ENCODE results near the gene EP400.

EP400 gene

DNA sequence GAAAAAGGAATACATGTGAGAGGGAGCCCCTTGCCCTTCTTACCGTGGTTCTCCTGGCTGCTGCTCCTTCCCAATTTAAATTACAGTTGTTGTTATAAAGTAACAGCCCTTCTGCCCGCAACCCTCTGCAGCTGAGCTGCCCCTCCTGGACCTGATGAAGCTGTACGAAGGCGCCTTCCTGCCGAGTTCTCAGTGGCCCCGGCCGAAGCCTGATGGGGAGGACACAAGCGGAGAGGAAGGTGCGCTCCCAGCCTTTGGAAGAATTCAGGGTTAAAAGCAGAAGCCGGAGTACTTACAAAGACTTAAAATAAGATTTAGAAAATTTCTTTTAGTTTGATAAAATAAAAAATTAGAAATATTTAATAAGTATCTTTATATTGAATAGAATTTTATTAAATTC lies 55.2 kb downstream of the EP400 start:
- TF ChIP-seq, protein P1, sequence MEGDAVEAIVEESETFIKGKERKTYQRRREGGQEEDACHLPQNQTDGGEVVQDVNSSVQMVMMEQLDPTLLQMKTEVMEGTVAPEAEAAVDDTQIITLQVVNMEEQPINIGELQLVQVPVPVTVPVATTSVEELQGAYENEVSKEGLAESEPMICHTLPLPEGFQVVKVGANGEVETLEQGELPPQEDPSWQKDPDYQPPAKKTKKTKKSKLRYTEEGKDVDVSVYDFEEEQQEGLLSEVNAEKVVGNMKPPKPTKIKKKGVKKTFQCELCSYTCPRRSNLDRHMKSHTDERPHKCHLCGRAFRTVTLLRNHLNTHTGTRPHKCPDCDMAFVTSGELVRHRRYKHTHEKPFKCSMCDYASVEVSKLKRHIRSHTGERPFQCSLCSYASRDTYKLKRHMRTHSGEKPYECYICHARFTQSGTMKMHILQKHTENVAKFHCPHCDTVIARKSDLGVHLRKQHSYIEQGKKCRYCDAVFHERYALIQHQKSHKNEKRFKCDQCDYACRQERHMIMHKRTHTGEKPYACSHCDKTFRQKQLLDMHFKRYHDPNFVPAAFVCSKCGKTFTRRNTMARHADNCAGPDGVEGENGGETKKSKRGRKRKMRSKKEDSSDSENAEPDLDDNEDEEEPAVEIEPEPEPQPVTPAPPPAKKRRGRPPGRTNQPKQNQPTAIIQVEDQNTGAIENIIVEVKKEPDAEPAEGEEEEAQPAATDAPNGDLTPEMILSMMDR (IDR thresholded peaks at IDR 0.05; ENCODE audit: control insufficient read depth, extremely low read depth, insufficient read depth), result no peak
- no peak for DNase-seq (ENCODE audit: low read depth)
- H3K4me3 ChIP-seq (ENCODE audit: low read depth, low read length), result no peak overlapping the region

DNA sequence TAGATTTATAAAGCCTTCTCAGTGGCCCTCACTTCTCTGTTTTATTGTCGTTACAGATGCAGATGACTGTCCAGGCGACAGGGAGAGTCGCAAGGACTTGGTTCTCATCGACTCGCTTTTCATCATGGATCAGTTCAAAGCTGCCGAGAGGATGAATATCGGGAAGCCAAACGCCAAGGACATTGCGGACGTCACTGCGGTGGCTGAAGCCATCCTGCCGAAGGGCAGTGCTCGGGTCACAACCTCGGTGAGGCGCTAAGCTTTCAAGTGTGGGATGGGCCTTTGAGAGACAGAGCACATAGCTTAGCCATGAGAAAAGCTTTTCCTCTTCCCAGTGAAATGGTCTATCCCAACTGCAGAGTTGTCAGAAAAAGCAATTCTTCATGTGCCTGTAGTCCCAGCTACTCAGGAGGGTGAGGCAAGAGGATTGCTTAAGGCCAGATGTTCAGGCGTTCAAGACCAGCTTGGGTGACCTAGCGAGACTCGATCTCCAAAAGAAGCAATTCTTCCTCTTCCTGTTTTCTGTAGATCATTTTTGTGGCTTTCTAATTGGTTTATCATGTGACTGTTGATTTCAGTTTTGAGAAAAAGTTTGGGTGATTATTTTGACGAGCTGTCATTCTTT lies 56.4 kb downstream of the EP400 start:
- TF ChIP-seq, protein P1 (IDR thresholded peaks at IDR 0.05; ENCODE audit: control insufficient read depth, extremely low read depth, insufficient read depth), result no peak
- H3K4me3 ChIP-seq (ENCODE audit: low read depth, low read length), result no peak overlapping the region
- no peak for DNase-seq (ENCODE audit: low read depth)

DNA sequence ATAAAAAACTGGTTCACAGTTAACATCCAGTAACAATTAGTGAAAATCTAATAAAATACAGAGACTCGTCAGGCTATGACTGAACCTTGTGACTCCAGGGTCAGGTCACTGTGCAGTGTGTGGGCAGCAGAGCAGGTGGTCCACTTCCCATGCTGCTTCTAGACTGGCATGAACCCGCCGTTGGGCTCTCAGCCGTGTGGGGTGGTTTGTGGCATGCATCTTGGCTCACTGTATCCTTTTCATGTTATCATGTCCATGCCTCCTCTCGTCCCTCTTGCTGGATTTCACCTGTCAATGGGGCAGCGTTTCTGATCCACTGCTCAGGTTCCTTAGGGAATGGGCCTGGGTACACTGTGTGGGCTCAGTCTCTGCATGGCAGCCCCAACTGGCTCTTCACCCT lies 57.3 kb downstream of the EP400 start:
- H3K4me3 ChIP-seq (ENCODE audit: low read depth, low read length), result no peak overlapping the region
- TF ChIP-seq, protein P1 (IDR thresholded peaks at IDR 0.05; ENCODE audit: control insufficient read depth, extremely low read depth, insufficient read depth), result no peak
- no peak for DNase-seq (ENCODE audit: low read depth)

DNA sequence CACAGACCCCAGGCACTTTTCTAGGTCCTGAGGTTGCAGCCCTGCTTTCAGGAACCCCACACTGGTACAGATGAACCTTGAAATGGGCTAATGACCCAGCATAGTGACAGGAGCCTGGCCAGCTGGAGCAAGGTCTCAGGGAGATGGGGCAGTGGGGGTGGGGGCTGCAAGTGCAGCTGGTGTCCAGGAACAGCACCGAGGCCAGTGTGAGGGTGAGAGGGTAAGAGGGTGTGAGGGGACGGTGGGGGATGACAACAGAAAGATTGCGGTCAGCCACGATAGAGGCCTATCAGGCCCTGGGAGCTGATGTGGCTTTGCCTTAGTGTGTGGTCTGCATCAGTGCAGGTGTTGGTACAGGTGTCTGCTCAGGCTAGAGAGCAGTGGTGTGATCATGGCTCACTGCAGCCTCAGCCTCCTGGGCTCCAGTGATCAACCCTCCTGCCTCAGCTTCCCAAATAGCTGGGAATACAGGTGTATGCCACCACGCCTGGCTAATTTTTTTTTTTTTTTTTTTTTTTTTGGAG lies 59.7 kb downstream of the EP400 start:
- H3K4me3 ChIP-seq (ENCODE audit: low read depth, low read length), result no peak overlapping the region
- DNase-seq (ENCODE audit: low read depth), result no peak
- TF ChIP-seq, protein P1 (IDR thresholded peaks at IDR 0.05; ENCODE audit: control insufficient read depth, extremely low read depth, insufficient read depth), result no peak

DNA sequence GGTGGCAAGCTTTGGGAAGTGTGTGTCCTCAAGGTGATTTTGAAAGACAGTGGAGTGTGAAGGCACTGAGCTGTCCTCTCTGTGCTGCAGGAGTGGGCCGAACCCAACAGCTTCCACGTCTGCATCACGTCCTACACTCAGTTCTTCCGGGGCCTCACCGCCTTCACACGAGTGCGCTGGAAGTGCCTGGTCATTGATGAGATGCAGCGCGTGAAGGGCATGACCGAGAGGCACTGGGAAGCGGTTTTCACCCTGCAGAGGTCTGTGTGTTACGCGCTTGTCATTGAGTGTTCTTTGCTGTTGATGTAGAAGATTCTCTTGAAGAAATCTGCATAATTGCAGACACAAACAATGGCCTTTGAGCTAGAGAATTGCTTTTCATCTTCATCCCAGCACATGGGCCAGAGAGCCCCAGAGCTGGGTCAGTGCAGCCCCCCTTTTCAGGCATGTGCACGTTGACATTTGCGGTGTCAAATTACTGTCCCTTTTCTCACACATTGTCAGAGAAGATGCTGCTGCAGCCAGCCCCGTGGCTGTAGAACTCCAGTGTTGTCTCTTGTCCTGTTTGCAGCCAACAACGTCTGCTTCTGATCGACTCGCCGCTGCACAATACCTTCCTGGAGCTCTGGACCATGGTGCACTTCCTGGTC lies 63.3 kb downstream of the EP400 start:
- TF ChIP-seq, protein P1 (IDR thresholded peaks at IDR 0.05; ENCODE audit: control insufficient read depth, extremely low read depth, insufficient read depth), result no peak
- no peak overlapping the region for H3K4me3 ChIP-seq (ENCODE audit: low read depth, low read length)
- no peak for DNase-seq (ENCODE audit: low read depth)

DNA sequence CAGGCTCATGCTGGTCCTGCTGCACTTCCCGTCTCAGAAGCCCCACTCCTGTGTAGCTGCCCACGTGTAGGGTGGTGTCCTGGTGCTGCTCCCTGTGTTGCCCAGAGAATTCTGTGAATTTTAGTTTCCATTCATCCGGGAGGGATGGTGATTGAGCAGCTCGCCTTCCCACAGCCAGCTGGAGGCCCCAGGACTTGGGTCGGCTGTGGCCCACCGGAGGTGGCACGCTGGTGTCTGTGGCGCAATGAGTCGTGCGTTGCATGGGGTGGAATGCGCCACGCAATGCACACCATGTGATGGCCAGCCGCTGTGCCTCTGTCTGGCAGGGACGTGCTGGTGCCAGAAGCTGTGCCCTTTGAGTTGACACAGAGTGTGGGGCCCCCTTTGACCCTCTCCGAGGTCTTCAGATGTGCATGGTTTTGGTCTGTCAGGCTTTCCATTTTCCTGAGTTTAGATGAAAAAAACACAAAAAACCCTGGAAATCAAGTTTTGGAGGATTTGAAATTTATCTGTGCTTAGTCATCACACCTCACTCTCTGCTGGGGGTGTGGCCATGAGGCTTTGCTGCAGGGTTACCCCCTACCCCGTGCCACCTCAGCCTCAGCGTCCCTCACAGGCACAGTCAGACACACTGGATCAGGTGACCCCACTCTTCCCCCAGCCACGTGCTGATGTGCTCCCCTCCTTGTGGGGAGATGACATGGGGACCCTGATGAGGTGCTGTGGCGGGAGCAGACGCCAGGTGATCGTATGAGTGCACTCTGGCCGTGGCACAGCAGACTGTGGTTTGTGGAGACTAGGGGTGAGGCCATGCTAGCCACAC lies 64.6 kb downstream of the EP400 start:
- DNase-seq (ENCODE audit: low read depth), result no peak
- no peak overlapping the region for H3K4me3 ChIP-seq (ENCODE audit: low read depth, low read length)
- TF ChIP-seq, protein P1 (IDR thresholded peaks at IDR 0.05; ENCODE audit: control insufficient read depth, extremely low read depth, insufficient read depth), result no peak

All from LNCaP clone FGC (cell line).